Liver (tissue), 9 donors: ENCODE measurements around the gene MIB1. TPM values are rescaled to one million over a fixed set of nuclear protein-coding genes. Genes with fewer than 3 reads are reported as not detected.

Source experiments
- DNase-seq: peaks from one replicate; pipeline ENCODE4 v3.0.0-alpha.2; 2017; ENCODE audit warnings: low spot score
- H3K27ac ChIP-seq, 2 donors: one replicate each; pipeline ENCODE4 v1.7.0; 2013; ENCODE audit warnings: inconsistent platforms in 2 of 2, low read length in 2 of 2, control low read depth in 1 of 2, low read depth in 1 of 2, mild to moderate bottlenecking in 1 of 2
- H3K27me3 ChIP-seq, 4 donors: one replicate each; pipeline versions ENCODE4 v1.6.1 to v1.7.0; 2013; ENCODE audit warnings: low read length in 3 of 4, inconsistent platforms in 1 of 4, mild to moderate bottlenecking in 1 of 4, moderate library complexity in 1 of 4; ENCODE audit not compliant: control insufficient read depth in 4 of 4, insufficient read depth in 4 of 4
- H3K36me3 ChIP-seq, 4 donors: one replicate each; pipeline versions ENCODE4 v1.6.1 to v1.7.0; 2013; ENCODE audit warnings: low read length in 3 of 4, mild to moderate bottlenecking in 3 of 4, low read depth in 1 of 4, moderate library complexity in 1 of 4; ENCODE audit not compliant: control insufficient read depth in 4 of 4, insufficient read depth in 3 of 4
- H3K4me1 ChIP-seq, 4 donors: one replicate each; pipeline versions ENCODE4 v1.6.1 to v1.7.0; 2013; ENCODE audit warnings: low read length in 3 of 4, mild to moderate bottlenecking in 3 of 4, moderate library complexity in 1 of 4; ENCODE audit not compliant: control insufficient read depth in 4 of 4, insufficient read depth in 4 of 4
- H3K4me3 ChIP-seq, 3 donors: one replicate each; pipeline versions ENCODE4 v1.6.1 to v1.7.0; 2013; ENCODE audit warnings: low read length in 3 of 3, control low read depth in 1 of 3, low read depth in 1 of 3, mild to moderate bottlenecking in 1 of 3
- H3K9ac ChIP-seq, 2 donors: one replicate each; pipeline ENCODE4 v1.7.0; 2013; ENCODE audit warnings: low read length in 2 of 2, mild to moderate bottlenecking in 2 of 2, moderate library complexity in 2 of 2, control low read depth in 1 of 2, low read depth in 1 of 2
- H3K9me3 ChIP-seq, 4 donors: one replicate each; pipeline versions ENCODE4 v1.6.1 to v1.7.0; 2013; ENCODE audit warnings: low read length in 3 of 4; ENCODE audit not compliant: control insufficient read depth in 4 of 4
- ATF3 ChIP-seq: IDR thresholded peaks from 2 replicates; pipeline ENCODE4 v1.6.1; 2016; ENCODE audit warnings: antibody characterized with exemption
- FOXA2 ChIP-seq: IDR thresholded peaks from 2 replicates; pipeline ENCODE4 v1.6.1; 2016; ENCODE audit warnings: antibody characterized with exemption
- GABPA ChIP-seq, 2 donors: IDR thresholded peaks in 1 of 2; conservative IDR thresholded peaks in 1 of 2; 2 replicates each; pipeline ENCODE4 v1.6.1; 2016; ENCODE audit warnings: antibody characterized with exemption in 2 of 2, mild to moderate bottlenecking in 1 of 2, moderate library complexity in 1 of 2
- HNF4A ChIP-seq, 2 donors: conservative IDR thresholded peaks; 2 replicates each; pipeline ENCODE4 v1.6.1; 2016; ENCODE audit warnings: antibody characterized with exemption in 2 of 2, mild to moderate bottlenecking in 2 of 2
- MAX ChIP-seq: IDR thresholded peaks from 2 replicates; pipeline ENCODE4 v1.6.1; 2016; ENCODE audit warnings: antibody characterized with exemption
- NR2F2 ChIP-seq: IDR thresholded peaks from 2 replicates; pipeline ENCODE4 v1.6.1; 2016; ENCODE audit warnings: antibody characterized with exemption
- RAD21 ChIP-seq, 2 donors: IDR thresholded peaks; 2 replicates each; pipeline ENCODE4 v1.6.1; 2016; ENCODE audit warnings: antibody characterized with exemption in 2 of 2, mild to moderate bottlenecking in 2 of 2
- REST ChIP-seq: IDR thresholded peaks from 2 replicates; pipeline ENCODE4 v1.6.1; 2016; ENCODE audit warnings: antibody characterized with exemption, mild to moderate bottlenecking
- RXRA ChIP-seq, 2 donors: IDR thresholded peaks; 2 replicates each; pipeline ENCODE4 v1.6.1; 2017 to 2018; ENCODE audit warnings: antibody characterized with exemption in 2 of 2, mild to moderate bottlenecking in 1 of 2
- TAF1 ChIP-seq: conservative IDR thresholded peaks from 2 replicates; pipeline ENCODE4 v1.6.1; 2016; ENCODE audit warnings: antibody characterized with exemption, mild to moderate bottlenecking
- YY1 ChIP-seq: IDR thresholded peaks from 2 replicates; pipeline ENCODE4 v1.6.1; 2016; ENCODE audit warnings: antibody characterized with exemption, mild to moderate bottlenecking
- ZBTB33 ChIP-seq: IDR thresholded peaks from 2 replicates; pipeline ENCODE4 v1.6.1; 2016; ENCODE audit warnings: antibody characterized with exemption
- WGBS: extraction: QIAGEN DNeasy Blood & Tissue Kit; methylation state at CpG from one replicate; pipeline ENCODE4 v1.1.7; 2013; 5-methylcytosine and 5-hydroxymethylcytosine counted together
- polyA plus RNA-seq, 2 donors: library from polyadenylated mRNA; stranded (reverse) in 1 of 2; unstranded in 1 of 2; fragments of 200-250 nt in 1 of 2; fragments of >200 nt in 1 of 2; fragmentation: Nextera tagmentation in 1 of 2; extraction: Ambion mirVana in 1 of 2; gene quantifications; one replicate each; pipeline versions ENCODE4 v1.2.1 to v1.2.3, GENCODE V29; 2013 to 2015
- total RNA-seq, 2 donors: library from RNA; depleted of rRNA; stranded (reverse); fragments of >200 nt; gene quantifications; one replicate each; pipeline ENCODE4 v1.2.3, GENCODE V29; 2014
- donor health status: healthy.
- donor health status: healthy.
- donor health status: healthy.
- donor health status: healthy.
- donor health status: healthy.

Gene MIB1
- total and polyA plus RNA-seq, 4 donors, result 2.7 to 29.6 (median 14.9) TPM

- Histone ChIP-seq H3K9me3 (no peaks in the 10 kb centered on the region), H3K4me3 (no peak overlapping the region), H3K9ac (no peak overlapping the region), H3K4me1 (peaks cover 0 to 1% (median 0%) of the 10 kb centered on the region in 4 donors), H3K27me3 (no peaks in the 10 kb centered on the region), H3K27ac (no peak overlapping the region), H3K36me3 (no peaks in the 10 kb centered on the region)
- 97% methylated on average over 3 of the region's 3 CpGs for WGBS
- no peak for DNase-seq
- TF ChIP-seq TAF1, result no peak
- TF ChIP-seq NR2F2, result no peak
- TF ChIP-seq GABPA (IDR thresholded peaks at IDR 0.05 in 1 of 2, conservative IDR thresholded peaks at IDR 0.05 in 1 of 2), result no peak
- no peak for TF ChIP-seq FOXA2
- no peak for TF ChIP-seq ATF3
- no peak for TF ChIP-seq HNF4A (conservative IDR thresholded peaks at IDR 0.05)
Observed at GRCh38 chr18:21757833-21758232, 17.2 kb downstream of the MIB1 start.

- Histone ChIP-seq H3K36me3 (no peaks in the 10 kb centered on the region), H3K9ac (no peak overlapping the region), H3K4me1 (peaks cover 0 to 1% (median 0%) of the 10 kb centered on the region in 4 donors), H3K4me3 (no peak overlapping the region), H3K9me3 (no peaks in the 10 kb centered on the region), H3K27me3 (no peaks in the 10 kb centered on the region), H3K27ac (no peak overlapping the region)
- TF ChIP-seq ATF3, result no peak
- no peak for DNase-seq
- 91% methylated on average over 2 of the region's 2 CpGs for WGBS
Observed at GRCh38 chr18:21759836-21760235, 19.2 kb downstream of the MIB1 start.

- Histone ChIP-seq H3K27me3 (no peaks in the 10 kb centered on the region), H3K9ac (no peak overlapping the region), H3K9me3 (no peaks in the 10 kb centered on the region), H3K4me3 (no peak overlapping the region), H3K27ac (no peak overlapping the region), H3K36me3 (no peaks in the 10 kb centered on the region), H3K4me1 (peaks cover 0 to 1% (median 0%) of the 10 kb centered on the region in 4 donors)
- DNase-seq, result no peak
- TF ChIP-seq FOXA2, result no peak
- no peak for TF ChIP-seq NR2F2
- TF ChIP-seq RXRA (IDR thresholded peaks at IDR 0.05), result no peak
- no peak for TF ChIP-seq TAF1
- TF ChIP-seq YY1, result no peak
- no peak for TF ChIP-seq REST
- TF ChIP-seq ZBTB33, result no peak
- no peak for TF ChIP-seq ATF3
- no peak for TF ChIP-seq RAD21 (IDR thresholded peaks at IDR 0.05)
- no peak for TF ChIP-seq MAX
Observed at GRCh38 chr18:21760321-21760720, 19.7 kb downstream of the MIB1 start.
